K562 (cell line): ENCODE results near the gene RCOR1. TPM values are rescaled to one million over a fixed set of nuclear protein-coding genes. Genes with fewer than 3 reads are reported as not detected.

Source experiments
- ATAC-seq: fragments of 200-7000 bp; cut with Tn5 transposase; 3 replicates; pipeline ENCODE4 v1.9.1; 2020; ENCODE audit warnings: moderate library complexity
- BruUV-seq: library from RNA; stranded (reverse); fragments of 400-500 nt; replicated peaks from 2 replicates; lab custom pipeline; 2021; lab: Mats Ljungman, UMichigan
- CTCF ChIA-PET: fragments of 300-600 bp; formaldehyde crosslinking; extraction: SDS; loops from one replicate; lab custom pipeline; 2021; ENCODE audit warnings: low intra/inter-chr PET ratio; lab: Yijun Ruan, JAX
- POLR2A ChIA-PET: fragments of 300-600, 350-650 bp; sonication (Branson Sonifier 250); formaldehyde crosslinking; extraction: SDS; loops from one replicate; lab custom pipeline; 2021; ENCODE audit warnings: antibody characterized with exemption, inconsistent platforms; lab: Yijun Ruan, JAX
- DNase-seq, 4 experiments: peaks; one replicate each; pipeline versions ENCODE4 v3.0.0 to v3.0.0-alpha.2; 2011 to 2018; ENCODE audit warnings: low spot score in 3 of 4, mixed read lengths in 3 of 4; ENCODE audit errors: extremely low read depth in 1 of 4
- FAIRE-seq: peaks from 2 replicates; lab custom pipeline; 2011; peaks lifted over from hg19 to GRCh38; lab: Jason Lieb, UNC
- H2AFZ ChIP-seq: 2 replicates; pipeline ENCODE4 v1.6.0; 2011; ENCODE audit warnings: low read depth, low read length, control low read depth, inconsistent platforms
- H3K27ac ChIP-seq: fragments of 200-600 bp; 3 replicates; pipeline ENCODE4 v1.8.0; 2011; ENCODE audit warnings: low read depth, mild to moderate bottlenecking, control low read depth, inconsistent platforms, low read length, moderate library complexity, mixed read lengths; ENCODE audit errors: extremely low read depth
- H3K27me3 ChIP-seq, 2 experiments: fragments of 300-600 bp in 1 of 2; 2 replicates in 1 of 2; 3 replicates in 1 of 2; pipeline versions ENCODE4 v1.6.0 to v1.8.0; 2011; ENCODE audit warnings: inconsistent platforms in 2 of 2, low read length in 2 of 2, mild to moderate bottlenecking in 1 of 2, mixed read lengths in 1 of 2, moderate library complexity in 1 of 2; ENCODE audit not compliant: control insufficient read depth in 2 of 2, insufficient read depth in 2 of 2
- H3K36me3 ChIP-seq: fragments of 300-600 bp; 3 replicates; pipeline ENCODE4 v1.8.0; 2011; ENCODE audit warnings: mild to moderate bottlenecking, low read length, inconsistent platforms; ENCODE audit not compliant: control insufficient read depth, insufficient read depth
- H3K4me1 ChIP-seq, 2 experiments: fragments of 200-600 bp in 1 of 2; replicated peaks in 1 of 2; 2 replicates in 1 of 2; 3 replicates in 1 of 2; pipeline versions ENCODE4 v1.5.1 to v1.8.0; 2011; ENCODE audit warnings: inconsistent platforms in 2 of 2, low read length in 2 of 2, mild to moderate bottlenecking in 1 of 2, mixed read lengths in 1 of 2, moderate library complexity in 1 of 2; ENCODE audit not compliant: control insufficient read depth in 2 of 2, insufficient read depth in 2 of 2
- H3K4me2 ChIP-seq: 2 replicates; pipeline ENCODE4 v1.6.1; 2011; ENCODE audit warnings: low read length, control low read depth, inconsistent platforms, mixed read lengths; ENCODE audit not compliant: insufficient read depth
- H3K4me3 ChIP-seq: fragments of 200-600 bp; sonication (generic), shearing (Covaris generic); 2 replicates; pipeline ENCODE4 v1.5.1; 2016; ENCODE audit warnings: control low read depth, inconsistent platforms
- H3K79me2 ChIP-seq: fragments of 200-600 bp; 3 replicates; pipeline ENCODE4 v1.8.0; 2011; ENCODE audit warnings: low read length, inconsistent platforms; ENCODE audit not compliant: control insufficient read depth, insufficient read depth
- H3K9ac ChIP-seq, 2 experiments: 2 replicates each; pipeline versions ENCODE4 v1.6.0 to v1.6.1; 2011; ENCODE audit warnings: low read depth in 2 of 2, low read length in 2 of 2, control low read depth in 1 of 2, inconsistent platforms in 1 of 2, mild to moderate bottlenecking in 1 of 2, mixed read lengths in 1 of 2; ENCODE audit not compliant: insufficient read depth in 1 of 2
- H3K9me1 ChIP-seq: one replicate; pipeline ENCODE4 v1.6.0; 2011; ENCODE audit warnings: inconsistent platforms, mild to moderate bottlenecking, low read length, moderate library complexity; ENCODE audit not compliant: control insufficient read depth, insufficient read depth
- H3K9me3 ChIP-seq: replicated peaks from 2 replicates; pipeline ENCODE4 v1.5.1; 2011; ENCODE audit warnings: low read depth, low read length, inconsistent platforms; ENCODE audit not compliant: control insufficient read depth, insufficient read depth
- H4K20me1 ChIP-seq: replicated peaks from 2 replicates; pipeline ENCODE4 v1.6.1; 2011; ENCODE audit warnings: low read length, inconsistent platforms, mixed read lengths; ENCODE audit not compliant: control insufficient read depth, insufficient read depth
- ARID1B ChIP-seq: fragments of 450-650 bp; IDR thresholded peaks from 2 replicates; pipeline ENCODE4 v1.6.1; 2016; ENCODE audit warnings: antibody characterized with exemption, mild to moderate bottlenecking, inconsistent platforms
- ARID3B ChIP-seq: fragments of 250-450 bp; sonication (Bioruptor Pico); IDR thresholded peaks from 2 replicates; pipeline ENCODE4 v1.4.0; 2020; ENCODE audit warnings: borderline replicate concordance
- COPS2 ChIP-seq: fragments of 450-650 bp; conservative IDR thresholded peaks from 2 replicates; pipeline ENCODE4 v1.6.1; 2016; ENCODE audit warnings: mild to moderate bottlenecking, moderate library complexity
- ETV5 ChIP-seq: sonication (generic); formaldehyde crosslinking; IDR thresholded peaks from 2 replicates; pipeline ENCODE4 v1.4.0; 2020; ENCODE audit warnings: low read depth, mild to moderate bottlenecking, missing genetic modification reagents
- EWSR1 ChIP-seq: fragments of 450-650 bp; IDR thresholded peaks from 2 replicates; pipeline ENCODE4 v1.6.1; 2018; ENCODE audit warnings: borderline replicate concordance, mild to moderate bottlenecking, low read depth, moderate library complexity; ENCODE audit not compliant: partially characterized antibody
- IFI16 ChIP-seq: fragments of 250-450 bp; sonication (Bioruptor Pico); IDR thresholded peaks from 2 replicates; pipeline ENCODE4 v2.1.2; 2022; ENCODE audit warnings: mild to moderate bottlenecking, inconsistent platforms
- KLF1 ChIP-seq: fragments of 450-650 bp; IDR thresholded peaks from 2 replicates; pipeline ENCODE4 v1.6.1; 2016; ENCODE audit warnings: missing genetic modification characterization, missing compliant biosample characterization
- MAFF ChIP-seq: IDR thresholded peaks from 2 replicates; pipeline ENCODE4 v1.6.1; 2012; ENCODE audit warnings: low read length, improper control_type of control experiment
- NONO ChIP-seq, 2 experiments: fragments of 200-400 bp in 1 of 2; fragments of 450-650 bp in 1 of 2; formaldehyde crosslinking in 1 of 2; IDR thresholded peaks; 2 replicates each; pipeline ENCODE4 v1.6.1; 2017; ENCODE audit warnings: low read depth in 2 of 2, mild to moderate bottlenecking in 2 of 2, moderate library complexity in 2 of 2, low read length in 1 of 2
- SMAD4 ChIP-seq: fragments of 250-450 bp; sonication (Bioruptor Pico); conservative IDR thresholded peaks from 2 replicates; pipeline ENCODE4 v1.8.0; 2021; ENCODE audit warnings: inconsistent platforms, mild to moderate bottlenecking, moderate library complexity
- STAG1 ChIP-seq: sonication (generic); formaldehyde crosslinking; IDR thresholded peaks from 2 replicates; pipeline ENCODE4 v1.5.0; 2020; ENCODE audit warnings: missing genetic modification reagents, borderline replicate concordance
- THRAP3 ChIP-seq: fragments of 450-650 bp; IDR thresholded peaks from 2 replicates; pipeline ENCODE4 v1.6.1; 2016; ENCODE audit warnings: mild to moderate bottlenecking, inconsistent platforms, borderline replicate concordance
- ZBED1 ChIP-seq: IDR thresholded peaks from 2 replicates; pipeline ENCODE4 v1.6.1; 2014
- ZNF174 ChIP-seq: fragments of 250-450 bp; sonication (Bioruptor Pico); IDR thresholded peaks from 2 replicates; pipeline ENCODE4 v1.4.0; 2020; ENCODE audit warnings: mild to moderate bottlenecking
- ZNF316 ChIP-seq: fragments of 450-650 bp; IDR thresholded peaks from 2 replicates; pipeline ENCODE4 v1.6.1; 2016
- ZNF41 ChIP-seq: fragments of 250-450 bp; sonication (Bioruptor Pico); conservative IDR thresholded peaks from 2 replicates; pipeline ENCODE4 v1.4.0; 2020; ENCODE audit warnings: mild to moderate bottlenecking
- ZNF76 ChIP-seq: fragments of 250-450 bp; sonication (Bioruptor Pico); IDR thresholded peaks from 2 replicates; pipeline ENCODE4 v1.4.0; 2020; ENCODE audit warnings: mild to moderate bottlenecking, moderate library complexity, borderline replicate concordance
- WGBS: fragments of 100-300 bp; shearing (Covaris generic); methylation state at CpG from one replicate; pipeline ENCODE4 v1.1.6; 2016; ENCODE audit warnings: low coverage, mixed read lengths; ENCODE audit not compliant: insufficient coverage; ENCODE audit errors: missing lambda C conversion rate; 5-methylcytosine and 5-hydroxymethylcytosine counted together
- in situ Hi-C: fragments of 300-500 bp; cut with MboI; formaldehyde crosslinking; loops from 4 replicates; pipeline ENCODE4 v1.15.0; 2018; ENCODE audit warnings: inconsistent platforms, mixed read lengths
- intact Hi-C: fragments of 100-400 bp; cut with micrococcal nuclease; formaldehyde crosslinking; loops from 2 replicates; pipeline ENCODE4 v1.14.2; 2022
- polyA plus RNA-seq, 8 experiments: library from polyadenylated mRNA; depleted of rRNA in 4 of 8; stranded (reverse) in 5 of 8; unstranded in 3 of 8; fragments of >200 nt; fragmentation: Nextera tagmentation in 2 of 8; fragmentation: Illumina TruSeq in 1 of 8; extraction: Ambion mirVana in 2 of 8; extraction: Trizol in 1 of 8; gene quantifications; 2 replicates each; pipeline versions ENCODE4 v1.2.1 to v1.2.3, GENCODE V29; 2011 to 2014; ENCODE audit warnings: inconsistent platforms in 1 of 8, missing spikeins in 1 of 8
- total RNA-seq, 7 experiments: library from RNA; depleted of rRNA in 6 of 7; stranded (reverse); fragments of >200 nt in 6 of 7; fragmentation: Illumina TruSeq in 2 of 7; extraction: Trizol in 2 of 7; gene quantifications; 2 replicates each; pipeline versions ENCODE4 v1.2.1 to v1.2.3, GENCODE V29; 2011 to 2021; ENCODE audit warnings: low replicate concordance in 1 of 7
- TF ChIP-seq, protein P1 (sequence below): fragments of 200-800 bp; sonication (Bioruptor generic); IDR thresholded peaks from 2 replicates; pipeline ENCODE4 v1.6.1; 2017; ENCODE audit warnings: missing genetic modification characterization, missing compliant biosample characterization
- TF ChIP-seq, protein P2 (sequence below): sonication (generic); formaldehyde crosslinking; IDR thresholded peaks from 2 replicates; pipeline ENCODE4 v1.8.0; 2022; ENCODE audit warnings: mild to moderate bottlenecking, missing genetic modification reagents

Gene RCOR1
- total and polyA plus RNA-seq, 9 of the 15 experiments (the other 6 are each of a cell fraction or from before 2014, with no cell fraction given), result 8.5 to 47.9 (median 20.9) TPM

- no peak overlapping the region for H3K9ac ChIP-seq
- peak overlapping the region; percentile 24; the same call in 1 of the 2 replicates for H3K4me2 ChIP-seq
- H2AFZ ChIP-seq, result no peak overlapping the region
- H3K36me3 ChIP-seq, result peaks cover 23% of the 10 kb centered on the region; the same call in 2 of the 3 replicates
- H3K79me2 ChIP-seq, result peaks cover 93% of the 10 kb centered on the region
- peaks cover 17 to 33% of the 10 kb centered on the region in 2 experiments; a peak in 4 of 5 replicates for H3K4me1 ChIP-seq
- POLR2A ChIA-PET, result interaction anchor here (0.6 to 1.0 kb wide), 2 partner anchors 8 to 92 kb away, joined by 3 read pairs; no protein-coding TSS in a partner anchor
- H3K4me3 ChIP-seq, result no peak overlapping the region
- BruUV-seq, result no TSS peak
- H4K20me1 ChIP-seq, result peaks cover 27% of the 10 kb centered on the region
- no peak overlapping the region for H3K27ac ChIP-seq
- H3K9me1 ChIP-seq, result no peaks in the 10 kb centered on the region
- CTCF ChIA-PET, result no interaction called here
- in situ Hi-C loops (no loop called here), intact Hi-C loops (loop anchor here (5.0 kb wide), 1 partner anchor 94 kb away; the partner anchor contains the start of gene RCOR1)
- DNase-seq (peak in 1 of 4 experiments; percentile 37), ATAC-seq (peak; percentile 45), FAIRE-seq (peak; percentile 69)
- 13% methylated on average over 7 of the region's 7 CpGs for WGBS
- no peaks in the 10 kb centered on the region for H3K9me3 ChIP-seq
- no peaks in the 10 kb centered on the region for H3K27me3 ChIP-seq
- TF ChIP-seq, protein P1, sequence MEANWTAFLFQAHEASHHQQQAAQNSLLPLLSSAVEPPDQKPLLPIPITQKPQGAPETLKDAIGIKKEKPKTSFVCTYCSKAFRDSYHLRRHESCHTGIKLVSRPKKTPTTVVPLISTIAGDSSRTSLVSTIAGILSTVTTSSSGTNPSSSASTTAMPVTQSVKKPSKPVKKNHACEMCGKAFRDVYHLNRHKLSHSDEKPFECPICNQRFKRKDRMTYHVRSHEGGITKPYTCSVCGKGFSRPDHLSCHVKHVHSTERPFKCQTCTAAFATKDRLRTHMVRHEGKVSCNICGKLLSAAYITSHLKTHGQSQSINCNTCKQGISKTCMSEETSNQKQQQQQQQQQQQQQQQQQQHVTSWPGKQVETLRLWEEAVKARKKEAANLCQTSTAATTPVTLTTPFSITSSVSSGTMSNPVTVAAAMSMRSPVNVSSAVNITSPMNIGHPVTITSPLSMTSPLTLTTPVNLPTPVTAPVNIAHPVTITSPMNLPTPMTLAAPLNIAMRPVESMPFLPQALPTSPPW (CRISPR knock-in tag), result no peak
- no peak for TF ChIP-seq ARID3B
- TF ChIP-seq ARID1B, result peak; percentile 40
- TF ChIP-seq IFI16, result no peak
- no peak for TF ChIP-seq KLF1 (tag)
- no peak for TF ChIP-seq ZBED1
- TF ChIP-seq NONO (IDR thresholded peaks at IDR 0.05; ENCODE audit: low read depth in 2 of 2, low read length in 1 of 2), result no peak
- TF ChIP-seq, protein P2, sequence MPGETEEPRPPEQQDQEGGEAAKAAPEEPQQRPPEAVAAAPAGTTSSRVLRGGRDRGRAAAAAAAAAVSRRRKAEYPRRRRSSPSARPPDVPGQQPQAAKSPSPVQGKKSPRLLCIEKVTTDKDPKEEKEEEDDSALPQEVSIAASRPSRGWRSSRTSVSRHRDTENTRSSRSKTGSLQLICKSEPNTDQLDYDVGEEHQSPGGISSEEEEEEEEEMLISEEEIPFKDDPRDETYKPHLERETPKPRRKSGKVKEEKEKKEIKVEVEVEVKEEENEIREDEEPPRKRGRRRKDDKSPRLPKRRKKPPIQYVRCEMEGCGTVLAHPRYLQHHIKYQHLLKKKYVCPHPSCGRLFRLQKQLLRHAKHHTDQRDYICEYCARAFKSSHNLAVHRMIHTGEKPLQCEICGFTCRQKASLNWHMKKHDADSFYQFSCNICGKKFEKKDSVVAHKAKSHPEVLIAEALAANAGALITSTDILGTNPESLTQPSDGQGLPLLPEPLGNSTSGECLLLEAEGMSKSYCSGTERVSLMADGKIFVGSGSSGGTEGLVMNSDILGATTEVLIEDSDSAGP (CRISPR knock-in tag), result no peak
- TF ChIP-seq COPS2, result no peak
- no peak for TF ChIP-seq STAG1 (CRISPR knock-in tag)
- TF ChIP-seq EWSR1, result no peak
- no peak for TF ChIP-seq MAFF
- TF ChIP-seq ZNF316, result no peak
- TF ChIP-seq ZNF174, result no peak
- no peak for TF ChIP-seq ZNF41 (CRISPR knock-in tag)
- TF ChIP-seq SMAD4, result no peak
- no peak for TF ChIP-seq THRAP3
- TF ChIP-seq ETV5, result no peak
- no peak for TF ChIP-seq ZNF76 (CRISPR knock-in tag)
These were observed 93.8 kb downstream of the RCOR1 start for GRCh38 chr14:102686196-102686801.
